Stimulated activated CD4-positive, alpha-beta T cell treated with anti-CD3 and anti-CD28 coated beads, Interleukin-15, amount 100 ng/mL, for 48 hours (primary cell): ENCODE results near the gene C1QTNF8.

Source experiments
- DNase-seq, 2 donors: peaks; one replicate each; pipeline ENCODE4 v3.0.0-alpha.2; 2020; ENCODE audit warnings: low read depth in 2 of 2

Gene C1QTNF8

DNA sequence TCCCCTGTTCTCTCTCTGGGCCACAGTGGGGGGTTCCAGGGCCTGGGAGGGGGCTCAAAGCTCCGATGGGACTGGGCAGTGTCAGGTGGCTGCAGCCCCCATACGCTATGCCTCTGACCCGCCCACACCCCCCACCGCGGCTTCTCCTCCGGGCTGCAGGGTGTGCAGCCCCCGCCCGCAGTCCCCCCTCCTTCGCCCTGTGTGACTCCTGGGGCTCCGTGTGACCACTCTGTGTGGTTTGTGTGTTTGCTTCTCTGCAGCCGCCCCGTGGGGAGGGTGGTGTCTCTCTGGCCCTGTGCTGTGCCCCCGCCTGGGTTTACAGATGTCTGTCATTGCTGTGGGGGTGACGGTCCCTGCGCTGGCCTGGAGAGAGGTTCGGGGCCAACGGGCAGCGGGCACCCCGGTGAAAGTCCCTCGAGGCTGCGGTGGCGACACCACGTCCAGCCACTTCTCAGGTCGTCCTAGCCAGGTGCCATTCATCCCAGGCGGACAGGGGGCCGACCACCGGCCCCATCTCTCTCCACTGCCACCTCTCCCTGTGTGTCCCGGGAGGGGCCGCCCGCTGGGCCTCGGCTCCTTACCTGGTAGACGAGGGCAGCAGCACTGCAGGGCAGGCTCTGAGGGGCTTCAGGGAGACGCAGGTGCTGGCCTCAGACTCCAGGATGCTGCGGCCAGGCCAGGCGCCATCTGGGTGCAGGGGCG is 18.0 kb downstream of the C1QTNF8 start:
- DNase-seq: no peak

DNA sequence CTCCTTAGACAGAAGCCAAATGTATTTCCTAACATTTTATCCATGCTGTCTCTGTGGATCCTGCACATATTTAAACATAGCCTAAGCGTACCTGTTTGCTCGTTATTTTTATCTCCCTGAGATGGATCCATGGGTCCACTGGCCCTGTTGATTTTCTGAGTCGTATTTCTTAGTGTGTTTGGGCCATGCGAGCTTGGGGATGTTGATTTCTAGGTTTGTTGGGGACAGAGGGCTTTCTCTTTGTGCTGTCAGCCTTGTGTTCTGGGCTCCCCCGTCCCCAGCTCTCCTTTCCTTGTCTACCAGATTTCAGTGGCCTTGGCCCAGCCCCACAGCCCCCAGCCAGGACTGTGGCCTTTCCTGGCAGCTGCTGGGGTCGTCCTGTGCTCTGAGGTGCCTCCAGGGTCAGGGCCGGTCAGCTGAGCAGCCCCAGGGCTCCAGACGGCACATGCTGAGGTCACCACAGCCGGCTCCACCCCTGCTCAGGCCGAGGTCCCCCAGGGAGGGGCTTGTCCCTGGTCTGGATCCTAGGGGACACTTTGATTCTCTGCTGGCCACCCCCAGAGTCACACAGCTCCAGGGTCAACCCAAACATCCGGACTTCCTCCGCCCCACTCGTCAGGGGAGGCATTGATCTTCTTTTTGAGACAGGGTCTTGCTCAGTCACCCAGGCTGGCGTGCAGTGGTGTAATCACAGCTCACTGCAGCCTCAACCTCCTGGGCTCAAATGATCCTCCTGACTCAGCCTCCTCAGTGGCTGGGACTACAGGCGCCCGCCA is 19.1 kb downstream of the C1QTNF8 start:
- DNase-seq: no peak

DNA sequence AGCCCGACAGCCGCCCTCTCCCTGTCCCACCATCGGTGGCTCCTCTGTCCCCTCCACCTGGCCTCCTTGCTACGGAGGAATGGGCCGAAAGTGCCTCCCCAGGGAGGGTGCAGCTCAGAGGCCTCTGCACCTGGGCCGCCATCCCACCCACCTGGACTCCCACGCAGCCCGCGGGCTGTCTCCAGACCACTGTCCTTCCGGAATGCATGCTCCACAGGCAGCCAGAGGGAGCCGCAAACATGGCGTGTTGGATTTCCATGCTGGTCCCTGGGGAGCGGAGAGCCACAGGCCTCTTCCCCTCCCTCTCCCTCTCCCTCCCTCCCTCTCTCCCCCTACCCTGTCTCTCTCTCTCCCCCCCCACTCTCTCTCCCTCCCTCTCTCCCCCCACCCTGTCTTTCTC is 20.5 kb downstream of the C1QTNF8 start:
- DNase-seq: no peak

DNA sequence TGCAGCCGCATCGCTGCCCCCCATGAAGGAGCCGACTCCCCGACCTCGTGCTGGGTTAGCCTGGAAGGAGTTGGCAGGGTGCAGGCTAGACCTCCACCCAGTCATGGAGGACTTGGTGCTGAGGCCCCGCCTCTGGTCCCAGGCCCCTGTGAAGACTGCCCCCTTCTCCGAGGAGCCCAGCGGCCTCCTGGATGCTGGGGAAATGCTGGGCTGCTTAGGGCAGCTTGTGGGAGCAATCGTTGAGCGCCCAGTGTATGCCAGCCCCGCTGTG is 21.7 kb downstream of the C1QTNF8 start:
- no peak for DNase-seq

DNA sequence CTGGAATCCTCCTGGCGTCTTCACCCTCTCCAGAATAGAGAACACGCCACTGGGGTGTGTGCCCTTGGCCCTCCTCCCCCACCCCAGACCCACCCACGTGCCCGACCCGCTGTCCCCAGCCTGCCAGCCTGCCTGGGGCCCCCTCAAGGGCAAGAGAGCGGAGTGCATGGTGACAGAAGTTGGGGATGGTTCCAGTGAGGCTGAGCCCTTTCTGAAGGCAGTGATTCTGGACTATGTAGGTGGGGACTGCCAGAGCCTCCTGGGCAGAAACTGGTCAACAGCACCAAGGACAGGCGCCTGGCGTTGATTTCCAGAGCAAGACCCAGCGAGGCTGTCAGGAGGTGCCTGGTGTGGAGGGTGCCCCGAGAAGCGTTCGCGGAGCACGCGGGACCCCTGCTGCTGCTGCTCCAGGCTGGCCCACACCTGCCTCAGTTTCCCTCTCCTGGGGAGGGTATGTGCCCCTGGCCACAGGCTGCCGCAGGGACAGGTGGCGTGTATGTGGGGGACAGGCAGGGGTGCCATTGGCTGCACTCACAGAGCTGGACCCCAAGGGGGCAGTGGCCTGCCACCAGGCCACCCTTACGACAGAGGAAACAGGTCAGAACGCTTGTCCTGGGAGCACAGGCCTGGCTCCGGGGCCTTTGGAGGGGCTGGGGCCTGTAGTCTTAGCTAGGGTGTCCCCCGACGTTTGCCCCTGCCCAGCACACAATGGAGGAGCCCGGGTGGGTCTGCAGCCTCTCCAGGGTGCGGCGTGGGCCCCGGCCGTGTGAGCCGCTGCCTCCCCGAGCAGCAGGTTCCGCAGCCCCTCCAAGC is 22.3 kb downstream of the C1QTNF8 start:
- DNase-seq: no peak

DNA sequence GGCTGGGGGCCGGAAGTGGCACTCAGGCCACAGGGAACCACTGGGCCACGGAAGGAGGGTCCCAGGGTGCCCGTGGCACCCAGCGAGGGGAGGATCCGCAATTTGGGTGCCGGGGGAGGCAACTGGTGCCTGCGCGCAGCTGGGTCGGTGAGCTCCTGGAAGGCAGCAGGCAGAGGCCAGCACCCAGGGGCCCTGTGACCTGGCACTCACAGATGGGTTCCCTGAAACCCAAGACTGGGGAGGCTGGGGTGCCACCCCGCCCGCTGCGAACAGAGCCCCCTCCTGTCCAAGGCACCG is 22.8 kb downstream of the C1QTNF8 start:
- DNase-seq: no peak

DNA sequence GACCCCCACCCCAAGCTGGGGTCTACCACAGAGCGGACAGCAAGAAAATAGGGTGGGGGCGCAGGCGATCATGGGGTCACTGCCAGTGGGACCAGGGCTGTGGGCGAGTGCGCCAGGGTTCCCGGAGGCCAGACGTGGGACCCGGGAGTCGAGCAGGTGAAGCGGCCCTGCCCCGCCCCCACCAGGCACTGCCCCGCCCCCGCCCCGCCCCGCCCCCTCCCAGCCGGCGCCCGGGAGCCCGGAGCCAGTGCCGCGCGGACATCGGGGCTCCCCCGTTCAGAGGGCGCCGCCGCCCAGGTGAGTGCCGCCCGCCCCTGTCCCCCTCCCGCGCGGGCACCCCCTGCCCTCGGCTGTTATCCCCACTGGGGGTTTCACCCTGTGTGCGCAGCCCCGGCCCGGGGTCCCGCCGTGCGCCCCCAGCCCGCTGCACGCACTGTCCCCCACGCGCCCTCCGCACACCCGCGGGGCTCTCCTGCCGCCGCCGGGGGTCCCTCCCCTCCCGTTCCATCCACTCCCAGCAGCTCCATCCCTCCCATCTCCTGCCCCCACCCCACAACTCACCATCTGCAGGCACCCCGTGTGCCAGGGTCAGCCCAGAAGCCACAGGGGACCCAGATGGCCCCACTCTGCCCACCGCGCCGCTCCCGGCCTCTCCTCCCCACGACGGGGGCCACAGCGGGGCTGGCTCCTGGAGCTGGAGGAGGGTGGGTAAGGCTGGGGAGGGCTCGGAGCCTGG is 23.4 kb downstream of the C1QTNF8 start, which contains the start of gene SSTR5:
TSS of gene SSTR5 (plus strand) at position 222 of the 736 bp plus-strand sequence. CDS start 6,122 bp downstream, outside the sequence.
- no peak for DNase-seq

DNA sequence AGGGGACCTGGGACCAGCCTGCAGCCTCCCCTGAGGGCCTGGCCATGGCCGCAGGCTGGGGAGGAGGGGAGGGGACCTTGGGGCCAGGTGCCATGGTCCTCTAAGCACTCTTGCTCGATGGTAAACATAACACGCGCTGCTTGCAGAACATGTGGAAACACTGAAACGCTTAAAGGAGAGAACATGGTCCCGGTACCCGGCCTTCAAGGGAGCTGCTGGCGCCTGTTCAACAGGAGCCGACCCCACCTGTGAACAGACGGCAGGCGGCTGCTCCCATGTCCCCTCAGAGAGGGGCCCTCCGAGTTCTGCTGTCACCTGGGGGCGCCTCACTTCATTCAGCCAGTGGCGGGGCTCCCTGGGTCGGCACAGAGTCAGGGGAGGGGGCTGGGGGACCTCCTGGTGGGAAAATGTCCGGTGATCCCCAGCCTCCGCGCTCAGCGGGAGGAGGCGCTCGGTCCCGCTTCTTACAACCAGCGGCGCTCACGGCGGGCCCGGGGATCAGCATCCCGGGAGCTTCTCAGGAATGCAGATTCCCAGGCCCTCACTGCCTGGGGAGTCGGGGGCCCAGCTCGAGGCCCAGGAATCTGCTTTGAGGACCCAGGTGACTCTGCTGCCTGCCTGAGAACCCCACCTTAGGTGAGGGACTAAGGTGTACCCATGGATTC is 24.4 kb downstream of the C1QTNF8 start:
- DNase-seq: no peak

DNA sequence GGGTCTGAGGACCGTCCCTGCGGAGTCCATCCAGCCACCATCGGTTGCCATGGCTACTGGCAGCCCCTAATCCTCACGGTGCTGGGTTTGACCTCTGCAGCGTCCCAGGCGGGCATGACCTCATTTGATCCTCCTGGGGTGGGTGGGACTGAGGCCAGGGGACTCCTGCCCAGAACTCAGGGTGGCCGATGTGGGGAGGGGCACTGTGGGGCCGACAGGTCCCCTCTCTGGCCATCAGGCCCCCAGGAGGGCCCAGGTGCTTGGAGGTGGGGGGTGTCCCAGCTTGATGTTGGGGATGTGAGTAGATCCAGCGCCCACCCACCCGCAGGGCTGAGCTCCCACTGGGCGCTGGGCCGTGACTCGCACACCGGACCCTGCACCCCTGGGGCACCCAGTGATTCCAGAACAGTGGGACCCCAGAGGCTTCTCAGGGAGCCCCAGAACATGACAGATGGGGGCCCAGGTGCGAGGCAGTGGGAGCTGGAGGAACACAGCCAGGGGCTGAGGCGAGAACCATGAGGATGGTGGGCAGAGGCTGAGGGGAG is 25.1 kb downstream of the C1QTNF8 start:
- DNase-seq: no peak

DNA sequence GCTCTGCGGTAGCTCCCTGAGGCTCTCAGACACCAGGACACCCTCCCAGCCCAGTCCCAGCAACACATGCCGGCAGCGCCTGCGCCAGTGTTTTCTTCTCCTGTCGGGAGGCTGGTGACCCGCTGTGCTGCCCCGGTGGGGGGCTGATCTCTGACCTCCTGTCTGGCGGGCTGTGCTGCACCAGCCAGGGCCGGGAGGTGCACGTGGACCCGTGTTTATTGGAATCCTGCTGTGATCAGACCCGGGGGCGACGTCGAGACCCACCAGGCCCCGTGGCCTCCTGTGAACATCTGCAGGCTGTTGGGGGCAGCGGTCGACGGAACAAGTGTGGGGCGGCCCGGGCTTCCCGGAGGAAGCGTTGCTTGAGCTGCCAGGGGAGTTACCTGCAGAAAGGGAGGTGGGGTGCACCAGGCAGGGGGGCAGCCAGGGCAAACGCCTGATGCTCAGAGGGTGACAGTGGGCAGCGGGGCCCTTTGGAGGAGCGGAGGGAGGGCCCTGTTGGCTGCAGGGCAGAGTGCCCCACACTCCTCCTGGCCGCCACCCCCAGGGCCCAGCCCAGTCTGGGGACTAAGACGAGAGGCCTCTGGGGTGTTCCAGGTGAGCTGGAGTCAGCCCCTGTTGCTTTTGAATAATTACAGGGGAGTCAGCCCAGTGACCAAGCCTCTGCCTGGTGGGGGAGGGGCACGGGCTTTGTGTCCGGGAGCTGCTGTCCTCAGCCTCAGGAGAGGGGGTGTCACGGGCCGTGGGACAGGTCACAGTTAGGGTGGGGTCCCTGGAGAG is 25.8 kb downstream of the C1QTNF8 start:
- DNase-seq: no peak

DNA sequence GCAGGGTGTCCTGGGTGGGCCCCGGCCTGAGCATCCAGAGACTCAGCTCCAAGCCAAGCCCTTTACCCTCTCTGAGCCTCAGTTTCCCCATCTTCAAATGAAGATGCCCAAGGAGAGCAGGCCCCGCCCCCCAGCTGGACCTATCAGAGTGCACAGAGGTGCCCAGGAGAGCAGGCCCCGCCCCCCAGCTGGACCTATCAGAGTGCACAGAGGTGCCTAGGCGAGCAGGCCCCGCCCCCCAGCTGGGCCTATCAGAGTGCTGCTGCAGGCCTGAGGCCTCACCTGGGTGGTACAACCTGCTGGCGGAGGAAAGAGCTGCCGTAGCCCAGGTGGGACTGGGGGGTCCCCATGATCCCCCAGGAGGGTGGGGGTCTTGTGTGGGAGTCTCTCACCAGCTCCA is 26.9 kb downstream of the C1QTNF8 start:
- DNase-seq: no peak

DNA sequence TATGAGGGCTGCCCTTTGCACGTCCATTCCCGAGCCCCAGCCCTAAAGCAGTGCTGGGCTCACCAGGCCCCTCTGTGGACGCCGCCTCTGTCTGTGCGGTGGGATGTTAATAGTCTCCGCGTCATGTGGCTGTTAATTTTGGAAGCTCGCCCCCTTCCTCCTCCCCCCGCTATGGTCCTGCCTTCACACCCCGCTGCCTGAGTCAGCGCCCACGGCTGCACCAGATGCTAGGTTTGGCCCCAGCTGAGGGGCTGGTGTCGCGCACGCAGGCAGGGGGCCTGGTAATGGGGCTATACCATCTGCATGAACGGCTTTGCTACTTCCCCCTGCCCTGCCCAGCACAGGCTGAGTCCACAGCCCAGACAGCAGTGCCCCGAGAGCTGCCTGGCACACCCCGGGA is 27.6 kb downstream of the C1QTNF8 start:
- no peak for DNase-seq

DNA sequence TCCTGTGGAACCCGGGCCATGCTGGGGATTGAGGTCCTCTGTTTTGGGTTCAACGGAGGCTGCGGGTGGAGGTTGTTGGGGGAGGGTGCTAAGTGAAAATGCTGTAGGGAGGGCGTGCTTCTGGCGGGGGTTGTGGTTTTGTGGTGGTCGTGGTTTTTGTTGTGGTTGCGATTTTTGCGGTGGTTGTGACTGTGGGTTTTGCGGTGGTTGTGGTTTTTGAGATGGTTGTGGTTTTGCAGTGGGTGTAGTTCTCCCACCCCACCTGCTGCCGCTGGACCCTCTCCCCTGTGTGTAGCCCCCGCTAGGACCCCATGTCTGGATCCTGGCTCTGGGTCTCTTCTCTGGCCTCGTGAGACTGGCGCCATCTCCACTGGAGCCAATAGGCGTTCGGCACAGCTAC is 28.4 kb downstream of the C1QTNF8 start:
- no peak for DNase-seq

DNA sequence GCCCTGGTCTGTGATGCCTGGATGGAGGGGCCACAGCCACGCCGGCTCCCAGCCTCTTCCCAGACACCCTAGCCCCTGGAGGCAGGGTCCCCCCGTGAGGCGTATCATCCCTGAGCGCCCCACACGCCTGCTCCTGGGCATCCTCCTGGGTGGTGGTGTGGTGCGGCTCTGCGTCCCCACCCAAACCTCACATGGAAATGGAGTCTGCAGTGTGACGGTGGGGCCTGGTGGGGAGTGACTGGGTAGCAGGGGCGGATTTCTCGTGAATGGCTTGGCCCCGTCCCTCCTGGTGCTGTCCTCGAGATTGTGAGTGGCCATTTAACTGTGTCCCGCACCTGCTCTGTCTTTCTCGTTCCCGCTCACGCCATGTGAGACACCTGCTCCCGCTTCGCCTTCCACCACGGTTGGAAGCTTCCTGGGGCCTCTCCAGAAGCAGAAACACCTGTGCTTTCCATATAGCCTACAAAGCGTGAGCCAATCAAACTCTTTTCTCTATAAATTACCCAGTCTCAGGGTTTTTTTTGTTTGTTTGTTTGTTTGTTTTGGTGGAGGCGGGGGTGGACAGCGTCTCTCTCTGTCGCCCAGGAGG is 29.4 kb downstream of the C1QTNF8 start:
- no peak for DNase-seq

DNA sequence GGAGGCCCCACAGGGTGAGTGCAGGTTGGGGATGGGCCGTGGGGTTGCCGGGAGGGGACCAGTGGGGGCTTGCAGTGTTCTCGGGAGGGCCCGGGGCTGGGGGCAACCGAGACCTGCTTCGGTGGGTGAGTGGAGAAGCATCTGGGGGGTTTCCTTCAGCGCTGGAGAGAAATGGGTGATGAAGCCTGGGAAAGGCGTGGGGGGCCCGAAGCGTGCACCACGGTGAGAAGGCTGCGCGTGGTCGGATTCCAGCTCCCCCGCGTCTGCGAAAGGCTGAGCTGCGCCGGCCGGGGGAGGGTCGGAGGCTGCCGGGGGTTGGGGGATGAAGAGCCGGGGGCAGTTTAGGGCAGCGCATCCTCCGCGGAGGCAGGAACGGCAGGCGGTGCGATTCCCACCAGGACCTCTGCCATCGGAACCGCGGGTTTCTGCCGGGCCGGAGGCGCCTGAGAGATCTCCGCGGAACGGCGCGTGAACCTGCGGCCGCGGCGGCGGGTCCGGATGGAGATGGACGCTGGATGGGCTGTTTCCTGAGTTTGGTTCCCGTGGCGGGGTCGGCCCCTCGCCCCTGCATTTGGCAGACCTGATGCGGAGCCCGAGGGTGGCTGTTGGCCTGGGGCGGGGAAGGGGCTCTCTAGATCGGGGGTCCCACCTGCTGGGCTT is 30.4 kb downstream of the C1QTNF8 start:
- DNase-seq: no peak

DNA sequence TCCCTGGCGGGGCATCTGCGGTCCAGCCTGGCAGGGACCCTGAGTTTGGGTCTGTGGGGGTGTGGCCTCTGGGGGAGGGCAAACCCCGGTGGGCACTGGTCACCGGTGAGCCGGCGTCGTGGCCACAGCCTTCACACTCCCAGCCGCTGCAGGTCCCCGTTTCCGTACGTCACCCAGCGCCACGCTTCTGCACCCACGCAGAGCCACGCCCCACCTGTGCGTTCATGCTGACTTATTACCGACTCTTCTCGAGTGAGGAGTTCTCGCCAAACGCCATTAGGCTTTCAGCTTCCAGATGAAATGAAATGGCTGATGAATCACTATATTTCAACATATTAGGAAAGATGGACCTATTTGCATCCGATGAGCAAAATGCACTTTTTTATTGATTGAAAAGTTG is 32.3 kb downstream of the C1QTNF8 start:
- DNase-seq: no peak

DNA sequence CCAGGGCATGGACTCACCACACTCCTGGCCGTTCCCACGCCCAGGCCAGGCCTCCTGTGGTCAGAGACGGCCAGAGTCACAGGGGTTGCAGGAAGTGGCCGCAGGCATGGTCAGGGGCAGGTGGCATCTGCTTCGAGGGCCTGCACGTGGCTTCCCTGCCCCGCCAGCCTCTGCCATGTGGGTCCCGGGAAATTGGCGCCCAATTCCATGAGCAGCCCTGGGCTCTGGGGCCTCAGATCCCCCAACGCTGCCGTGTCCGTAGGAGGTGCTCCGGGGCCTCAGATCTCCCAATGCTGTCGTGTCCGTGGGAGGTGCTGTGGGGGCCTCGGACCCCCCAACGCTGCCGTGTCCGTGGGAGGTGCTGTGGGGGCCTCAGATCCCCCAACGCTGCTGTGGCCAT is 33.1 kb downstream of the C1QTNF8 start:
- DNase-seq: no peak

DNA sequence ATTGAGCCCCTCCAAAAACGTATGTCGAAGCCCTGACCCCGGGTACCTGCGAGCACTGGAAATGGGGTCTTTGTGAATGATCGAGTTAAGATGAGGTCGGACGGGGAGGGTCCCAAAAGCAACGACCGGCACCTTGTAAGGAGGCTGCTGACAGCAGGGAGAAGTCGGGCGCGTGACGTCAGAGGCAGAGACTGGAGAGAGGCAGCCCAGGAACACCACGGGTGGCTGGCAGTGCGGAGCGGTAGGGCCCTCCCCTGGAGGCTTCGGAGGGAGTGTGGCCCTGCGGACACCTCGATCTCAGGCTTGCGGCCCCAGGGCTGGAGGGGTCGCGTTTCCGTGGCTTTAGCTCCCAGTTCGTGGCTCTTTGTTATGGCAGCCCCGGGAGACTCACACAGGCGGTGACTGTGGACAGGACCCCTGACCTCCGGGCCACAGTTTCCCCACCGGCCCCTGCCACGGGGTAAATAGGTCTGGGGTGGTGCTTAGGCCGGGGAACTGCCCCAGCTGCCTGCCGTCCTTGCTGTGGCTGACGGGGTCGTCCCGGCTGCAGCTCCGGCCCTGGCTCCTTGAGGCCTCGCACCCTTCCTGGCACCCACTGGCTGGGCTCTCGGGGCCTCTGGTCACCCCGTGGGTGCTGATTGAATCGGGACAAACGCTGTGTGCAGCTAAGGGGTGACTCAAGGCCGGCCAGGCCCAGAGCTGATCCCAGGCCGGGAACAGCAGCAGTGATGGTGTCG is 34.1 kb downstream of the C1QTNF8 start:
- no peak for DNase-seq
